Measurements from ENCODE around the gene DEPDC4. TPM values are rescaled to one million over a fixed set of nuclear protein-coding genes. Genes with fewer than 3 reads are reported as not detected.

The DEPDC4 gene
- total and polyA plus RNA-seq, 2 experiments from 2014 or later, result 2.2 to 9.4 TPM

- peaks cover 25% of the 10 kb centered on the region for H3K79me2 ChIP-seq (replicated peaks; ENCODE audit: insufficient read depth)
- TF ChIP-seq CTCF (conservative IDR thresholded peaks at IDR 0.05; ENCODE audit: low read depth in 2 of 2) (no peak), ZNF462 (CRISPR knock-in tag; IDR thresholded peaks at IDR 0.05) (no peak), ETS1 (IDR thresholded peaks at IDR 0.05) (no peak), ZNF114 (CRISPR knock-in tag; IDR thresholded peaks at IDR 0.05) (no peak), EZH2 (IDR thresholded peaks at IDR 0.05; ENCODE audit: low read depth, unreplicated experiment) (no peak)
- Mint-ChIP-seq H3K4me1 (peaks cover 2% of the 10 kb centered on the region; the same call in 1 of the 3 replicates), H3K27ac (no peak overlapping the region), H3K9me3 (no peaks in the 10 kb centered on the region), H3K36me3 (ENCODE audit: low read depth) (peaks cover 50% of the 10 kb centered on the region), H3K27me3 (ENCODE audit: insufficient read depth, low read depth, poor library complexity) (no peaks in the 10 kb centered on the region), H3K4me3 (no peak overlapping the region)
- H4K20me1 ChIP-seq (replicated peaks; ENCODE audit: insufficient read depth), result peaks cover 16% of the 10 kb centered on the region
- peaks cover 5% of the 10 kb centered on the region; the same call in 1 of the 2 replicates for H3K4me1 ChIP-seq (ENCODE audit: insufficient read depth)
- H3K27me3 ChIP-seq (ENCODE audit: insufficient read depth), result no peaks in the 10 kb centered on the region
- no peak overlapping the region for H3K4me2 ChIP-seq
- no peaks in the 10 kb centered on the region for H3K9me2 ChIP-seq (ENCODE audit: insufficient read depth)
- H2AFZ ChIP-seq, result no peak overlapping the region
- ATAC-seq (no peak), DNase-seq (ENCODE audit: low spot score) (no peak)
- no peak overlapping the region for H3K27ac ChIP-seq (ENCODE audit: low read depth)
- no peak overlapping the region for H3K4me3 ChIP-seq
- H3F3A ChIP-seq (replicated peaks; ENCODE audit: low read depth), result 0 out of 2 replicates have a peak, but pooled peaks cover 4% of the 10 kb centered on the region
- H3K36me3 ChIP-seq (ENCODE audit: insufficient read depth), result peaks cover 38% of the 10 kb centered on the region; the same call in 1 of the 2 replicates
These were observed 59.6 kb downstream of the DEPDC4 start for GRCh38 chr12:100207311-100207710.
